ENCODE data around the gene RNPEPL1.
"Not testable (repeated sequence)": the region's sequence is repeated elsewhere in the genome, so short reads cannot be mapped to it uniquely, and the experiment has no call there.

The RNPEPL1 gene

DNA sequence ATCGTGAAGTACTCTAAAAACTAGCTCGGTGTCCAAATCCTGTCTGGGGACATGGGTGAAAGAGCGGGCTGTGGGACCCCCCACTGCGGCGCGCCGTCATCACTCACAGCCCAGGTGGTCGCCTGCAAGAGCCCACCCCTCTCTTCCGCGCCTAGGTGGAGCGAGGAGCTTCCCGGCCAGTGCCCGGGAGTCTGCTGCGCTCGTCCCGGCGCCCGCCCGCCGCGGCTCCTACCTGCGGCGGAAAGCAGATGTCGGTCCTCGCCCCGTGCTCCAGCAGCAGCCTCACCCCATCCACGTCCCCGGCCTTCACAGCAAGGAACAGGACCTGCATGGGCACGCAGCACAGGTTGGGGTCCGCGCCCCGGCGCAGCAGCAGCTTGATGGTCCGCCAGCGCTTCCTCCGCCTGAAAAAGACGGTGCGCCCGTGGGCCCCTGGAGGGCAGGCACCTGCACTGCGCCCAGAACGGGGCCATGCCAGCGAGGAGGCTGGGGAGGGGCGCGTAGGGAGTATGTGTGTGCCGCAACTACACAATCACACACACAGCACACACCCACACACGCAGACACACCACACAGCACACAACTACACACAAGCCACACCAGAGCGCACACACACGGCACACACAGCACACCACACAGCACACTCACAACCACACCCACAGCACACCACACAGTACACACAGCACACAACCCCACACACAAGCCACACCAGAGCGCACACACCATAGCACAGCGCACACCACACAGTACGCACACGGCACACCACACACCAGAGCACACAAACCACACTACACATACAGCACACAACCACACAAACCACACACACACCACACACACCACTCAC, 47.9 kb upstream of the RNPEPL1 start:
- H3K27ac ChIP-seq (replicated peaks): no peak overlapping the region
- DNase-seq (ENCODE audit: low read depth in 1 of 2, low spot score in 1 of 2): no peak
- H3K27me3 ChIP-seq (ENCODE audit: insufficient read depth, poor library complexity, severe bottlenecking): no peaks in the 10 kb centered on the region
- H3K4me3 ChIP-seq (replicated peaks; ENCODE audit: insufficient read depth, low read length): no peak overlapping the region
- TF ChIP-seq, protein P1, sequence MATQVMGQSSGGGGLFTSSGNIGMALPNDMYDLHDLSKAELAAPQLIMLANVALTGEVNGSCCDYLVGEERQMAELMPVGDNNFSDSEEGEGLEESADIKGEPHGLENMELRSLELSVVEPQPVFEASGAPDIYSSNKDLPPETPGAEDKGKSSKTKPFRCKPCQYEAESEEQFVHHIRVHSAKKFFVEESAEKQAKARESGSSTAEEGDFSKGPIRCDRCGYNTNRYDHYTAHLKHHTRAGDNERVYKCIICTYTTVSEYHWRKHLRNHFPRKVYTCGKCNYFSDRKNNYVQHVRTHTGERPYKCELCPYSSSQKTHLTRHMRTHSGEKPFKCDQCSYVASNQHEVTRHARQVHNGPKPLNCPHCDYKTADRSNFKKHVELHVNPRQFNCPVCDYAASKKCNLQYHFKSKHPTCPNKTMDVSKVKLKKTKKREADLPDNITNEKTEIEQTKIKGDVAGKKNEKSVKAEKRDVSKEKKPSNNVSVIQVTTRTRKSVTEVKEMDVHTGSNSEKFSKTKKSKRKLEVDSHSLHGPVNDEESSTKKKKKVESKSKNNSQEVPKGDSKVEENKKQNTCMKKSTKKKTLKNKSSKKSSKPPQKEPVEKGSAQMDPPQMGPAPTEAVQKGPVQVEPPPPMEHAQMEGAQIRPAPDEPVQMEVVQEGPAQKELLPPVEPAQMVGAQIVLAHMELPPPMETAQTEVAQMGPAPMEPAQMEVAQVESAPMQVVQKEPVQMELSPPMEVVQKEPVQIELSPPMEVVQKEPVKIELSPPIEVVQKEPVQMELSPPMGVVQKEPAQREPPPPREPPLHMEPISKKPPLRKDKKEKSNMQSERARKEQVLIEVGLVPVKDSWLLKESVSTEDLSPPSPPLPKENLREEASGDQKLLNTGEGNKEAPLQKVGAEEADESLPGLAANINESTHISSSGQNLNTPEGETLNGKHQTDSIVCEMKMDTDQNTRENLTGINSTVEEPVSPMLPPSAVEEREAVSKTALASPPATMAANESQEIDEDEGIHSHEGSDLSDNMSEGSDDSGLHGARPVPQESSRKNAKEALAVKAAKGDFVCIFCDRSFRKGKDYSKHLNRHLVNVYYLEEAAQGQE (IDR thresholded peaks at IDR 0.05; ENCODE audit: insufficient replicate concordance, low read depth): no peak
- no peak for TF ChIP-seq SPI1 (IDR thresholded peaks at IDR 0.05; ENCODE audit: borderline replicate concordance, low read depth)
- no peak for TF ChIP-seq GABPA (IDR thresholded peaks at IDR 0.05; ENCODE audit: low read depth)
- TF ChIP-seq, protein P2, sequence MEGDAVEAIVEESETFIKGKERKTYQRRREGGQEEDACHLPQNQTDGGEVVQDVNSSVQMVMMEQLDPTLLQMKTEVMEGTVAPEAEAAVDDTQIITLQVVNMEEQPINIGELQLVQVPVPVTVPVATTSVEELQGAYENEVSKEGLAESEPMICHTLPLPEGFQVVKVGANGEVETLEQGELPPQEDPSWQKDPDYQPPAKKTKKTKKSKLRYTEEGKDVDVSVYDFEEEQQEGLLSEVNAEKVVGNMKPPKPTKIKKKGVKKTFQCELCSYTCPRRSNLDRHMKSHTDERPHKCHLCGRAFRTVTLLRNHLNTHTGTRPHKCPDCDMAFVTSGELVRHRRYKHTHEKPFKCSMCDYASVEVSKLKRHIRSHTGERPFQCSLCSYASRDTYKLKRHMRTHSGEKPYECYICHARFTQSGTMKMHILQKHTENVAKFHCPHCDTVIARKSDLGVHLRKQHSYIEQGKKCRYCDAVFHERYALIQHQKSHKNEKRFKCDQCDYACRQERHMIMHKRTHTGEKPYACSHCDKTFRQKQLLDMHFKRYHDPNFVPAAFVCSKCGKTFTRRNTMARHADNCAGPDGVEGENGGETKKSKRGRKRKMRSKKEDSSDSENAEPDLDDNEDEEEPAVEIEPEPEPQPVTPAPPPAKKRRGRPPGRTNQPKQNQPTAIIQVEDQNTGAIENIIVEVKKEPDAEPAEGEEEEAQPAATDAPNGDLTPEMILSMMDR (IDR thresholded peaks at IDR 0.05; ENCODE audit: insufficient read depth, low read length): no peak

DNA sequence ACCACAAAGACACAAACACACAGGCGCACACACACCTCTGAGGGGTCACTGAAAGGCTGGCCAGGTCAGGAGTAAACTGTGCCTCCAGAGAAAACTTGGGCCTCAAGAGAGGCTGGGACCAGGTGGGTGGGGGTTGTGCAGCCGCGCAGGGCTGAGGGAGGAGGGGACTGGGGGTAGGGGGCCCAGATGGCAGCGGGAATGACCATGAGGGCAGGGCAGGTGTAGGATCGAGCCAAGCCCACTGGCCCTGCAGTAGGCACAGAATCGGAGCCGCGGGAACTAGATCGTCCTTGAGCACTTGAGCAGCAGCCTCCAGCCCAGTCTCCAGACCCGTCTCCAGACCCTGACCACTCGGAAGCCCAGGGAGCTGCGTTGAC, 47.3 kb upstream of the RNPEPL1 start:
- no peak overlapping the region for H3K27ac ChIP-seq (replicated peaks)
- no peak overlapping the region for H3K4me3 ChIP-seq (replicated peaks; ENCODE audit: insufficient read depth, low read length)
- H3K27me3 ChIP-seq (ENCODE audit: insufficient read depth, poor library complexity, severe bottlenecking): no peaks in the 10 kb centered on the region
- no peak for DNase-seq (ENCODE audit: low read depth in 1 of 2, low spot score in 1 of 2)
- no peak for TF ChIP-seq POLR2AphosphoS5 (IDR thresholded peaks at IDR 0.05; ENCODE audit: low read depth)
- TF ChIP-seq, protein P1 (IDR thresholded peaks at IDR 0.05; ENCODE audit: insufficient replicate concordance, low read depth): no peak
- TF ChIP-seq, protein P2 (IDR thresholded peaks at IDR 0.05; ENCODE audit: insufficient read depth, low read length): no peak
- TF ChIP-seq SPI1 (IDR thresholded peaks at IDR 0.05; ENCODE audit: borderline replicate concordance, low read depth): no peak
- no peak for TF ChIP-seq GABPA (IDR thresholded peaks at IDR 0.05; ENCODE audit: low read depth)

DNA sequence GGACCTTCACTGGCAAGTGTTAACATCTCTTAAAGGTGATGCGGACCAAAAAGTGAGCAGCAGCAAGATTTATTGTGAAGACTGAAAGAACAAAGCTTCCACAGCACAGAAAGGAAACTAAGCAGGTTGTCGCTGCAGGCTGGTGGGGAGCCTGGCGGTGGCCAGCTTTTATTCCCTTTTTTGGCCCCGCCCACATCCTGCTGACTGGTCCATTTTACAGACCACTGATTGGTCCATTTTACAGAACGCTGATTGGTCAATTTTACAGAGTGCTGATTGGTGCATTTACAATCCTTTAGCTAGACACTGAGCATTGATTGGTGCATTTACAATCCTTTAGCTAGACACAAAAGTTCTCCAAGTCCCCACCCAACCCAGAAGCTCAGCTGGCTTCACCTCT, 46.4 kb upstream of the RNPEPL1 start:
- not testable (repeated sequence) for H3K27me3 ChIP-seq (ENCODE audit: insufficient read depth, poor library complexity, severe bottlenecking); H3K4me3 ChIP-seq (replicated peaks; ENCODE audit: insufficient read depth, low read length); H3K27ac ChIP-seq (replicated peaks); DNase-seq (ENCODE audit: low read depth in 1 of 2, low spot score in 1 of 2)

DNA sequence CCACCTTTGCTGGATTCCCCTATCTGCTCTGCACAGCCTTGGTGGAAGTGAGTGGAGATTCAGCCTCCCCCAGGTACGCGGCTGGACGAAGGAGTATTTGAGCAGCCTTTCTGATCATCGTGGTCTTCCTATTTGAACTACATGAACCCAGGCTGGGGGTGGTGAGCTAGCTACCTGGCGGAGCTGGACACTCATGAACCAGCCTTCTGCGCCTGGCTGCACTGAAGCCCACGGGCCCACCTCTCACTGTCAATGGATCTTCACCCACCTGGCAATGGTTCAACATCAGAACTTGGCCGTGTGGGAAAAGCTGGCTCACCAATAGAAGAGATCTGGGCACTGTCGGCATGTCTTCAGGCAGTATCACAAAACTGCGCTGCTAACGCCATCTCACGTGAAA, 45.9 kb upstream of the RNPEPL1 start:
- Histone ChIP-seq H3K4me3 (replicated peaks; ENCODE audit: insufficient read depth, low read length) (no peak overlapping the region), H3K27me3 (ENCODE audit: insufficient read depth, poor library complexity, severe bottlenecking) (no peaks in the 10 kb centered on the region), H3K27ac (replicated peaks) (no peak overlapping the region)
- DNase-seq (ENCODE audit: low read depth in 1 of 2, low spot score in 1 of 2): no peak
- no peak for TF ChIP-seq POLR2AphosphoS5 (IDR thresholded peaks at IDR 0.05; ENCODE audit: low read depth)
- TF ChIP-seq, protein P2 (IDR thresholded peaks at IDR 0.05; ENCODE audit: insufficient read depth, low read length): no peak
- TF ChIP-seq, protein P1 (IDR thresholded peaks at IDR 0.05; ENCODE audit: insufficient replicate concordance, low read depth): no peak
- no peak for TF ChIP-seq GABPA (IDR thresholded peaks at IDR 0.05; ENCODE audit: low read depth)
- no peak for TF ChIP-seq SPI1 (IDR thresholded peaks at IDR 0.05; ENCODE audit: borderline replicate concordance, low read depth)

Measured in HL-60 (cell line).